Measurements from ENCODE around the gene GRK7. TPM values are rescaled to one million over a fixed set of nuclear protein-coding genes. Genes with fewer than 3 reads are reported as not detected.

The GRK7 gene
- total and polyA plus RNA-seq, 2 experiments from 2014 or later: 0.07 TPM; not detected in 1

DNA sequence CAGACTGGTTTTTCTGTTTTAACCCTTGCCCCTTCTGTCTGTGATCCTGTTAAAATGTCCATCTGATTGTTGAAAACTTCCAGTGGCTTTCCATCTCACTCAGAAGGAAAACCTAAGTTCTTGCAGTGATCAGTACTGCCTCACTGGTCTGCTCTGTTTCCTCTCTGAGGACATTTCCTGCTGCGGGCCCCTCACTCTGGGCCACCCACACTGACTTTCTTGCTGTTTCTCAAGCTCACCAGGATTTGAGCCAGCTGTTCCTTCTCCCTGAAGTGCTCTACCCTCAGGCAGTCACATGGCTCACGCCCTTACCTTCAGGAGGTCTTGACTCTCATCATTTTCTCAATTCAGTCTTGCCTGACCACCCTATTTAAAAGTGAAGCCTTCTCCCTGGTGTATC is 1.8 kb downstream of the GRK7 start:
- Histone ChIP-seq H3K4me1 (ENCODE audit: insufficient read depth) (no peaks in the 10 kb centered on the region), H3K27ac (no peak overlapping the region), H4K20me1 (ENCODE audit: insufficient read depth, poor library complexity, severe bottlenecking) (no peaks in the 10 kb centered on the region), H3K9me3 (ENCODE audit: low read depth) (no peaks in the 10 kb centered on the region), H3K4me3 (no peak overlapping the region), H3K4me2 (no peak overlapping the region), H2AFZ (no peak overlapping the region), H3K79me2 (no peaks in the 10 kb centered on the region), H3K27me3 (no peaks in the 10 kb centered on the region), H3K36me3 (replicated peaks; ENCODE audit: insufficient read depth, low read depth) (no peaks in the 10 kb centered on the region), H3K9me2 (replicated peaks; ENCODE audit: insufficient read depth) (no peaks in the 10 kb centered on the region)
- whole genome bisulfite sequencing (ENCODE audit: low lambda C conversion rate, missing lambda C conversion rate): 47% methylated on average over 2 of the region's 2 CpGs
- DNase-seq (ENCODE audit: low spot score): no peak
- no peak for TF ChIP-seq EZH2 (IDR thresholded peaks at IDR 0.05; ENCODE audit: borderline replicate concordance)

- Histone ChIP-seq H3K9me3 (ENCODE audit: low read depth) (no peaks in the 10 kb centered on the region), H3K36me3 (replicated peaks; ENCODE audit: insufficient read depth, low read depth) (no peaks in the 10 kb centered on the region), H4K20me1 (ENCODE audit: insufficient read depth, poor library complexity, severe bottlenecking) (no peaks in the 10 kb centered on the region), H3K4me3 (no peak overlapping the region), H3K4me2 (no peak overlapping the region), H2AFZ (no peak overlapping the region), H3K79me2 (no peaks in the 10 kb centered on the region), H3K4me1 (ENCODE audit: insufficient read depth) (no peaks in the 10 kb centered on the region), H3K27me3 (no peaks in the 10 kb centered on the region), H3K9me2 (replicated peaks; ENCODE audit: insufficient read depth) (no peaks in the 10 kb centered on the region), H3K27ac (no peak overlapping the region)
- no peak for DNase-seq (ENCODE audit: low spot score)
- TF ChIP-seq CTCF (IDR thresholded peaks at IDR 0.05; ENCODE audit: poor library complexity) (no peak), EZH2phosphoT487 (IDR thresholded peaks at IDR 0.05; ENCODE audit: low read depth, severe bottlenecking, unreplicated experiment) (no peak), EZH2 (IDR thresholded peaks at IDR 0.05; ENCODE audit: borderline replicate concordance) (no peak)
- WGBS (ENCODE audit: low lambda C conversion rate, missing lambda C conversion rate): 100% methylated on average over 2 of the region's 2 CpGs
Observed at GRCh38 chr3:141767066-141767465, 3.9 kb downstream of the GRK7 start.

GRCh38 chr3:141769221-141769894 is 6.2 kb downstream of the GRK7 start:
- H3K27ac ChIP-seq: no peak overlapping the region
- H3K9me2 ChIP-seq (replicated peaks; ENCODE audit: insufficient read depth): no peaks in the 10 kb centered on the region
- H2AFZ ChIP-seq: no peak overlapping the region
- no peaks in the 10 kb centered on the region for H3K79me2 ChIP-seq
- H3K4me2 ChIP-seq: no peak overlapping the region
- H3K36me3 ChIP-seq (replicated peaks; ENCODE audit: insufficient read depth, low read depth): no peaks in the 10 kb centered on the region
- no peaks in the 10 kb centered on the region for H4K20me1 ChIP-seq (ENCODE audit: insufficient read depth, poor library complexity, severe bottlenecking)
- H3K4me3 ChIP-seq: no peak overlapping the region
- DNase-seq (ENCODE audit: low spot score): no peak
- no peaks in the 10 kb centered on the region for H3K27me3 ChIP-seq
- 26% methylated on average over 6 of the region's 6 CpGs for WGBS (ENCODE audit: low lambda C conversion rate, missing lambda C conversion rate)
- H3K9me3 ChIP-seq (ENCODE audit: low read depth): no peaks in the 10 kb centered on the region
- H3K4me1 ChIP-seq (ENCODE audit: insufficient read depth): no peaks in the 10 kb centered on the region
- TF ChIP-seq EZH2phosphoT487 (IDR thresholded peaks at IDR 0.05; ENCODE audit: low read depth, severe bottlenecking, unreplicated experiment): no peak
- no peak for TF ChIP-seq EZH2 (IDR thresholded peaks at IDR 0.05; ENCODE audit: borderline replicate concordance)
- TF ChIP-seq CTCF (IDR thresholded peaks at IDR 0.05; ENCODE audit: poor library complexity): no peak

DNA sequence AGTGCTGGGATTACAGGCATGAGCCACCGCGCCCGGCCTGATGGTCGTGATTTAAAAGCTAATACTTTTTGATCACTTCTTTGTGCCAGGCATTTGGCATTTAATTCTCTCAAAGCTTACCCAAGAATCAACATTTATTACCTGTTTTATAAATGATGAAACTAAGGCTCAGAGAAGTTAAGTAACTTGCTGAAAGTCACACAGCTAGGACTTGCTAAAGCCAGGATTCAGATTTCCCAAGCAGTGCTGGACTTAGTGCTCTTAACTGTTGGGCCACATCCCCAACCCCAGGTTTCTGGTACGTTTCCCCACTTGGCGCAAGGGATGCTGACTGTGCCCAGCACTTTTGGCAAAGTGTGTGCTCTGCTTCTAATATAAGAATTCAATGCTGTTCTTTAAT is 10.5 kb downstream of the GRK7 start:
- DNase-seq (ENCODE audit: low spot score): no peak
- Histone ChIP-seq H3K9me2 (replicated peaks; ENCODE audit: insufficient read depth) (no peaks in the 10 kb centered on the region), H3K79me2 (no peaks in the 10 kb centered on the region), H3K36me3 (replicated peaks; ENCODE audit: insufficient read depth, low read depth) (no peaks in the 10 kb centered on the region), H2AFZ (no peak overlapping the region), H3K4me3 (no peak overlapping the region), H3K27ac (no peak overlapping the region), H4K20me1 (ENCODE audit: insufficient read depth, poor library complexity, severe bottlenecking) (no peaks in the 10 kb centered on the region), H3K27me3 (no peaks in the 10 kb centered on the region), H3K9me3 (ENCODE audit: low read depth) (no peaks in the 10 kb centered on the region), H3K4me1 (ENCODE audit: insufficient read depth) (no peaks in the 10 kb centered on the region), H3K4me2 (no peak overlapping the region)
- TF ChIP-seq EZH2phosphoT487 (IDR thresholded peaks at IDR 0.05; ENCODE audit: low read depth, severe bottlenecking, unreplicated experiment) (no peak), CTCF (IDR thresholded peaks at IDR 0.05; ENCODE audit: poor library complexity) (no peak), EZH2 (IDR thresholded peaks at IDR 0.05; ENCODE audit: borderline replicate concordance) (no peak)
- 98% methylated on average over 6 of the region's 6 CpGs for WGBS (ENCODE audit: low lambda C conversion rate, missing lambda C conversion rate)
